Measurements from ENCODE around the gene RMDN2.
A peak's percentile ranks its signal among the peaks of the same experiment; 100 is the strongest.
"Not testable (repeated sequence)": the region's sequence is repeated elsewhere in the genome, so short reads cannot be mapped to it uniquely, and the experiment has no call there.

The RMDN2 gene

GRCh38 chr2:37932873-37933272 lies 7.8 kb downstream of the RMDN2 start:
- DNase-seq (ENCODE audit: low read depth in 2 of 2), result not testable (repeated sequence)

- no peak for DNase-seq (ENCODE audit: low read depth in 2 of 2)
Measured at GRCh38 chr2:37934591-37935513, 9.8 kb downstream of the RMDN2 start.

- not testable (repeated sequence) for DNase-seq (ENCODE audit: low read depth in 2 of 2)
Measured at GRCh38 chr2:37937568-37937967, 12.5 kb downstream of the RMDN2 start.

DNA sequence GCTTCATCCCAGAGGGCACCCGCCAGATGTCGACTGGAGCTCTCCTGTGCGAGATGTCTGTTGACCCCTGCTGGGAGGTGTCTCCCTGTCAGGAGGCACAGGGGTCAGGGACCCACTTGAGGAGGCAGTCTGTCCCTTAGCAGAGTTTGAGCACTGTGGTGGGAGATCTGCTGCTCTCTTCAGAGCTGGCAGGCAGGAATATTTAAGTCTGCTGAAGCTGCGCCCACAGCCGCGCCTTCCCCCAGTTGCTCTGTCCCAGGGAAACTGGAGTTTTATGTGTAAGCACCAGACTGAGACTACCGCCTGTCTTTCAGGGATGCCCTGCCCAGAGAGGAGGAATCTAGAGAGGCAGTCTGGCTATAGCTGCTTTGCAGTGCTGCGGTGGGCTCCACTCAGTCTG lies 16.2 kb downstream of the RMDN2 start:
- DNase-seq (ENCODE audit: low read depth in 2 of 2), result not testable (repeated sequence)

DNA sequence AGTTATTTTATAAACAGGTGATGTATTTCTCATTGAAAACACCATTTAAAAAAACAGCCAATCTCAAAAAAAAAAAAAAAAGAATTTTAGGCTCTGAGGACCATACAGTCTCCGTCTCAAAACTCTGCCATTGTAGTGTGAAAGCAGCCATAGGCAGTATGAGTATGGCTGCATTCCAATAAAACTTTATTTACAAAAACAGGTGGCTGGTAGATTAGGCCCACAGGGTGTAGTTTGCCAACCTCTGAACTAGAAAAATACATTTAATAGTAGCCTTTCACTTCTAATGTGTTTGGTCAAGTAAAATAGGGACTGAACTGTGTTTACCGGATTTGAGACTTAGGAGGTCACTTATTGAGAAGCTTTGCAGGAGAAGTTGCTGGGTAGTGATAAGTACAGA lies 19.2 kb downstream of the RMDN2 start:
- no peak for DNase-seq (ENCODE audit: low read depth in 2 of 2)

DNA sequence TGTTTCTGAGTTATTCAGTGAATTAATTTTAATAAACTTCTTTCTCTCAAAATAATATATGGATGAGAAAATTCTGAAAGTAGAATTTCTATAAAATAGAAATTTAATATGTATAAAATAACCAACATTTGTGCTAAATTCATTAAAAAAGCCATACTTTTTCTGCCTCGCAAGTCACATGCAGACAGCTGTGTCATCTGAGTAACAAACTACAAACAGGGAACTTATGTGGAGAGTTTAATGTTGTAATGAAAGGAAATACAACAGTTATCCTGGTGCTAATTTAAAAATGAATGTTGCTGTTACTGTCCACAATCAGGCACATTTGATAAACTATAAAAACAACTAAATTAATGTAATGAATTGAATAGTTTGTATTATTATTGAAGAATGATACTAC lies 22.2 kb downstream of the RMDN2 start:
- no peak for DNase-seq (ENCODE audit: low read depth in 2 of 2)

DNA sequence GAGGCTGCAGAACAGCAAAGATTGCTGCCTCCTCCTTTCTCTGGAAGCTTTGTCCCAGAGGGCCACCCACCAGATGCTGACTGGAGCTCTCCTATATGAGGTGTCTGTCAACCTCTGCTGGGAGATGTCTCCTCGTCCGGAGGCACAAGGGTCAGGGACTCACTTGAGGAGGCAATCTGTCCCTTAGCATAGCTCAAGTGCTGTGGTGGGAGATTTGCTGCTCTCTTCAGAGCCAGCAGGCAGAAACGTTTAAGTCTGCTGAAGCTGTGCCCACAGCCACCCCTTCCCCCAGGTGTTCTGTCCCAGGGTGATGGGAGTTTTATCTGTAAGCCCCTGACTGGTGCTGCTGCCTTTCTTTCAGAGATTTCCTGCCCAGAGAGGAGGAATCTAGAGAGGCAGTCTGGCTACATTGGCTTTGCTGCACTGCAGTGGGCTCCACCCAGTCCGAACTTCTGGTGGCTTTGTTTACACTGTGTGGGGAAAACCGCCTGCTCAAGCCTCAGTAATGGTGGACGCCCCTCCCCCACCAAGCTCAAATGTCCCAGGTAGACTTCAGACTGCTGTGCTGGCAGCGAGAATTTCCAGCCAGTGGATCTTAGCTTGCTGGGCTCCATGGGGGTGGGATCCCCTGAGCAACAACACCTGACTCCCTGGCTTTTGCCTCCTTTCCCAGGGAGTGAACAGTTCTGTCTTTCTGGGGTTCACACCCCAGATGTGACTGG lies 37.1 kb downstream of the RMDN2 start:
- not testable (repeated sequence) for DNase-seq (ENCODE audit: low read depth in 2 of 2)

DNA sequence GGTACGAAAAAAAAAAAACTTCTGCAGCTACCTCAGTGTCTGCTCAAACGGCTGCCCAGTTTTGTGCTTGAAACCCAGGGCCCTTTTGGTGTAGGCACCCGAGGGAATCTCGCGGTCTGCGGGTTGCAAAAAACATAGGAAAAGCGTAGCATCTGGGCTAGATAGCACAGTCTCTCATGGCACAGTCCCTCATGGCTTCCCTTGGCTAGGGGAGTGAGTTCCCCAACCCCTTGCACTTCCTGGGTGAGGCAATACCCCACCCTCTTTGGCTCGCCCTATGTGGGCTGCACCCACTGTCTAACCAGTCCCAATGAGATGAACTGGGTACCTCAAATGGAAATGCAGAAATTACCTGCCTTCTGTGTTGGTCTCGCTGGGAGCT lies 37.6 kb downstream of the RMDN2 start:
- not testable (repeated sequence) for DNase-seq (ENCODE audit: low read depth in 2 of 2)

DNA sequence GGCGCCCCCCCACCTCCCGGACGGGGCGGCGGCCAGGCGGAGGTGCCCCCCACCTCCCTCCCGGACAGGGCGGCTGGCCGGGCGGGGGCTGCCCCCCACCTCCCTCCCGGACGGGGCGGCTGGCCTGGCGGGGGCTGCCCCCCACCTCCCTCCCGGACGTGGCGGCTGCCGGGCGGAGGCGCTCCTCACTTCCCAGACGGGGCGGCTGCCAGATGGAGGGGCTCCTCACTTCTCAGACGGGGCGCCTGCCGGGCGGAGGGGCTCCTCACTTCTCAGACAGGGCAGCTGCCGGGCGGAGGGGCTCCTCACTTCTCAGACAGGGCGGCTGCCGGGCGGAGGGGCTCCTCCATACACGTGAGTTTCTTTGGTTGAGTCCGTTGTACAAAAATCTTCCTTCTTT lies 38.8 kb downstream of the RMDN2 start:
- DNase-seq (ENCODE audit: low read depth in 2 of 2), result not testable (repeated sequence)

GRCh38 chr2:37966326-37966725 lies 41.2 kb downstream of the RMDN2 start:
- DNase-seq (ENCODE audit: low read depth in 2 of 2), result no peak

- DNase-seq (ENCODE audit: low read depth in 2 of 2), result no peak
Measured at GRCh38 chr2:37969731-37970130, 44.6 kb downstream of the RMDN2 start.

- no peak for DNase-seq (ENCODE audit: low read depth in 2 of 2)
Measured at GRCh38 chr2:37971971-37972370, 46.9 kb downstream of the RMDN2 start.

DNA sequence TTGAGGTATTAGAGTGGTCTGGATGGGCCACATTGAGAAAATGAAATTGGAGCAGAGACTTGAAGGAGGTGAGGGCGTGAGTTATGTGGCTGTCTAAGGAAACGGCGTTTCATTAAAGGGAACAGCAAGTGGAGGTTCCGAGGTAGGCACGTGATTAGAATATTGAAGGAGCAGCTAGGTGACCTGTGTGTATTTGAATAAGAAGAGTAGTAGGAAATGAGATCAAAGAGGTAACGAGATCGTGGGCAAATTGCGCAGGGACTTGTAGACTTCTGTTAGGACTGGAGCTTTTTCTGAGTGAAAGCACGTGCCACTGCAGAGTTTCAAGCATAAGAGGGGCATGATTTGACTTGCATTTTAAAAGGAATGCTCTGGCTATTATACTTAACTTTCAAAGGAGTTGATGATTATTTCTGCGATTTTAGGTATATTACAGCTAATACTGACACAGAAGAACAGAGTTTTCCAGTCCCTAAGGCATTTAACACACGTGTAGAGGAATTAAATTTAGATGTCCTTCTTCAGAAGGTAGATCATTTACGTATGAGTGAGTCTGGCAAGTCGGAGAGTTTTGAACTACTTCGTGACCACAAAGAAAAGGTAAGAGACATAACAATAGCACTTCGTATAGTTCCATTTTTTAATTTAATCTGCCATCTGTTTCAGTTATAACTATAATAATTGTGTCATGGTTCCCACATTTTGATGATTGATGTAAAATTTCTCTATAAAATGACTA lies 48.7 kb downstream of the RMDN2 start:
- DNase-seq (ENCODE audit: low read depth in 2 of 2), result no peak

GRCh38 chr2:37975808-37976207 lies 50.7 kb downstream of the RMDN2 start:
- DNase-seq (ENCODE audit: low read depth in 2 of 2), result no peak

GRCh38 chr2:37976411-37976810 lies 51.3 kb downstream of the RMDN2 start:
- DNase-seq (ENCODE audit: low read depth in 2 of 2), result no peak

DNA sequence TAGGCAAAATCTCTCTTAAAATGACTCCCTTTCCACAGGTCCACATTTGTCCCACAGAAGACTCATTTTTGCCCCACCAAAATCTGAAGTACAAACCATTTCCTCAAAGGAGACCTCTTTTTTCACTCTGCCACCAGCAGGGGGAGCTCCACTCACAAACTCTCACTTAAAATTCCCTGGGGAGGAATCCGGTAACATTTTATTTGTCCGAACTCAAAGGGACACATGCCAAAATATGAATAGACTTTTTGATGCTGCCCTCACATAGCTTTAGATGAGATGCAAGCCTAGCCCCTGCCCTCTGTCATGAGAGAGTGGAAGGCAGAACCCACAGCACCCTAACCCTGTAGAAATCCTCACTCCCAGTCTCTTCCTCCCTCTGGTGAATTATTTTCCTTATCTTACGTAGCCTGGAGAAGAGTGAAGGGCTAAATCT lies 57.1 kb downstream of the RMDN2 start:
- DNase-seq (ENCODE audit: low read depth in 2 of 2), result peak; percentile 27 to 48

DNA sequence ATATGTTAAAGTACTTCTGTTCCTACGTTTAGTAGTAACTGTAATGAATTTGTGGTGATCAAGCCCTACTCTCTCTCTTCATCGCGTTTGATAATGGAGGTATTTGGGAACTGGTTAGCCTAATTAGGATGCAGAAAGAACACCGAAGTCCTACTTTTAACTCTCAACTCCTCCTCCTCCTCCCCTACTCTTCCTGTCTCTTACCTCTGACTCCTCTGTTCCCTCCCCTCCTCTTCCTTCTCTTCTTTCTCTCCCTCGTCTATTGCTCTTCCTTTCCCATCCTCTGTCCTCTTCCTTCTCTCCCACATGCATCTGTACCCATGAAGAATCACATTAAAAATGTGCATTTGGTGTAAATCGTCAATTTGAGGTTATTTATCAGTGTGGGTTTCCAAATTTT lies 57.8 kb downstream of the RMDN2 start:
- DNase-seq (ENCODE audit: low read depth in 2 of 2), result no peak

DNA sequence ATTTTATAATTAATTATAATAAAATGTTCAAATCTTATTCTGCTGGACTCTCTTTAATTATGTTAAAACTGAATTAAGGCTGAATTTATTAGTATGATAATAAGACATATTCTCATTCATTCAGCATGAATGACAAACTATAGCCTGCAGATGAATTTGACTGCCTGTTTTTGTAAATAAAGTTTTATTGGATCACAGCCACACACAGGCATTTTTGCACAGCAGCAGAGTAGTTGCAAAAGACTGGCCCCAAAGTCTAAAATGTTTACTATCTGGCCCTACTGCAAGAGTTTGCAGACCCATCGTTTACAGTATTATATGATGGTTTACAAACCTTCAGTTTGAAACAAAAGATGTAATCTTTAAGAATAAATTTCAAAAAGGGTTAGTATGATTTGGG lies 58.6 kb downstream of the RMDN2 start:
- DNase-seq (ENCODE audit: low read depth in 2 of 2), result no peak

DNA sequence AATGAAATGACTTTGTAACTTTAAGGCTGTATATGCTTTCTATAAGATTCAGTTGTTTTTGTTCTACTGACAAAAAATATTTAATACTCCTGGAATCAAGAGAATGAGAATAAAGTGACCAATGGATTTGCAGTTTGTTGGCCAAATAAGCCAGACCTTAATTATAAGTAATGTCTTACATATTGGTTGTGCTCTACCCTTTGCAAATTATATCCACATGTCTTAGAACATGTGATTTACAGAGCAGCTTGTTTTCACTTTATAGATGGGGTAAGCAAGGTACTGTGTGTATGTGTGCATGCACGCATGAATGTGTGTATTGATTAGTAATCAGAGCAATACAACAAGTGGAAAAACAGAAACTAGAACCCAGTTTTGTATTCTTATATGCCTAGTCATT lies 59.1 kb downstream of the RMDN2 start:
- DNase-seq (ENCODE audit: low read depth in 2 of 2), result no peak

DNA sequence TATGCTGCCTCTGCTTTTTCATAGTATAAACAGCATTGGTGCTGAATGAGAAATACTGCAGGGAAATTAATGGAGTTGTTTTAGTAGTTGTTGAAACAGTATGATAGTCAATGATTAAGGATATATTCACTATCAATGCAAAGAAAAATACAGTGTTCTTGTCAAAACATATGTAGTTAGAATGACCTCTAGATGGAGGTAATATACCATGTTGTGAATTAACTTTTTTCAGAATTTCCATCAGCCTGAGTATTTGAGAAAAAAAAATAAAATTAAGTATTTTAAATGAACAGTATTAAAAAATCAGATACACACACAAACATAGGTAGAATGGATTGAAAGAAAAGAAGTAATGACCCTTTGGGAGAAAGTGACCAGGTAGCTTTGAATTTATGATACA lies 59.5 kb downstream of the RMDN2 start:
- DNase-seq (ENCODE audit: low read depth in 2 of 2), result no peak

DNA sequence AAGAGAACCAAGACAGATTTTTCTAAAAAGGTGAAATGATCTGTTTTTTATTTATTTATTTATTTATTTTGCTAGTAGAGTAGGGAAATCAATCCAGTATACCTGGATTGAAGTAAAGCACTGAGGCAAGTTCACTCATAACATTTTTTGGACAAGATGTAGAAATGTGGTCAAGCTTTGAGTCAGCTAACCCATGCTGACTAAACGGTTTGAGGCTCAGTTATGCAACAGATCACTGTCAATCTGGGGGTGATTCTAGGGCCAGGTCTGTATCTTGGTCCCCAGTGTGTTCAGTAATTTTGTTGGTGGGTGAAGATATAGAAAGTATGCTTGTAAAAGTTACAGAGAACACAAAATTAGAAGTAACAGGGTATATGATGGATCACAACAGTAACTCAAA lies 60.2 kb downstream of the RMDN2 start:
- DNase-seq (ENCODE audit: low read depth in 2 of 2), result no peak

DNA sequence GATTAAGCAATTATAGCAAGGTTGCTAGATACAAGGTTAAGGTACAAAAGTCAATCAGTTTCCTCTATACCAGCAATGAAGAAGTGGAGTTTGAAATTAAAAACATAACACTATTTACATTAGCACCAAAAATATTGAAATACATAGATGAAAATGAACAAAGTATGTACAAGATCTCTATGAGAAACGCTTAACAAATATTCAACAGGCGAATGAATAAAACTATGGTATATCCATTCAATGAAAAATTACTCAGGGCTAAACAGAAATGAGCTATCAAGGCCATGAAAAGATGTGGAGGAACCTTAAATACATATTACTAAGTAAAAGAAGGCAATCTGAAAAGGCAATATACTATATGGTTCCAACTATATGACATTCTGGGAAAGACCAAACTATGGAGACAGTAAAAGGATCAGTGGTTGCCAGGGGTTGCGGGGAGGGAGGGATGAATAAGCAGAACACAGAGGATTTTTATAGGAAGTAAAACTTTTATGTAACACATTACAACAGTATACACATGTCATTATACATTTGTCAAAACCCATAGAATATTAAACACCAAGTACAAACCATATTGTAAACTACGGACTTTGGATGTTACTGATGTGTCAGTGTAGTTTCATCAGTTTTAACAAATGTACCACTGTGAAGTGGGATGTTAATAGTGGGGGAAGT lies 62.1 kb downstream of the RMDN2 start:
- DNase-seq (ENCODE audit: low read depth in 2 of 2), result no peak
